Hepatocyte (in vitro differentiated cells): ENCODE measurements around the gene KRT38. TPM values are rescaled to one million over a fixed set of nuclear protein-coding genes. Genes with fewer than 3 reads are reported as not detected.
"Not testable (repeated sequence)": the region's sequence is repeated elsewhere in the genome, so short reads cannot be mapped to it uniquely, and the experiment has no call there.

Source experiments
- DNase-seq: peaks from one replicate; pipeline ENCODE4 v3.0.0-alpha.2; 2016; ENCODE audit warnings: low spot score
- H2AFZ ChIP-seq: fragments of 200-600 bp; sonication (generic); 2 replicates; pipeline ENCODE4 v1.6.0; 2016; ENCODE audit warnings: antibody characterized with exemption, mild to moderate bottlenecking
- H3K27ac ChIP-seq: fragments of 200-600 bp; sonication (generic); 2 replicates; pipeline ENCODE4 v1.5.1; 2016; ENCODE audit warnings: mild to moderate bottlenecking
- H3K27me3 ChIP-seq: fragments of 200-600 bp; sonication (generic); 2 replicates; pipeline ENCODE4 v1.6.1; 2016
- H3K36me3 ChIP-seq: fragments of 200-600 bp; sonication (generic); replicated peaks from 2 replicates; pipeline ENCODE4 v1.5.1; 2016; ENCODE audit warnings: low read depth; ENCODE audit not compliant: insufficient read depth
- H3K4me1 ChIP-seq: fragments of 200-600 bp; sonication (generic); 2 replicates; pipeline ENCODE4 v1.5.1; 2016; ENCODE audit warnings: mild to moderate bottlenecking, moderate library complexity; ENCODE audit not compliant: insufficient read depth
- H3K4me2 ChIP-seq: fragments of 200-600 bp; sonication (generic); 2 replicates; pipeline ENCODE4 v1.6.0; 2016
- H3K4me3 ChIP-seq: fragments of 200-600 bp; sonication (generic); 2 replicates; pipeline ENCODE4 v1.5.1; 2016; ENCODE audit warnings: mild to moderate bottlenecking
- H3K79me2 ChIP-seq: fragments of 200-600 bp; sonication (generic); 2 replicates; pipeline ENCODE4 v1.6.0; 2017; ENCODE audit warnings: mild to moderate bottlenecking
- H3K9me2 ChIP-seq: fragments of 200-600 bp; sonication (generic); replicated peaks from 2 replicates; pipeline ENCODE4 v1.6.0; 2017; ENCODE audit warnings: mild to moderate bottlenecking; ENCODE audit not compliant: insufficient read depth
- H3K9me3 ChIP-seq: fragments of 200-600 bp; sonication (generic); 2 replicates; pipeline ENCODE4 v1.5.1; 2016; ENCODE audit warnings: low read depth, mild to moderate bottlenecking
- H4K20me1 ChIP-seq: fragments of 200-600 bp; sonication (generic); 2 replicates; pipeline ENCODE4 v1.6.0; 2016; ENCODE audit warnings: mild to moderate bottlenecking; ENCODE audit not compliant: insufficient read depth, poor library complexity, severe bottlenecking
- CTCF ChIP-seq: fragments of 200-600 bp; sonication (generic); IDR thresholded peaks from 2 replicates; pipeline ENCODE4 v1.5.1; 2016; ENCODE audit warnings: antibody characterized with exemption, mild to moderate bottlenecking; ENCODE audit not compliant: poor library complexity
- EZH2 ChIP-seq: fragments of 200-600 bp; sonication (generic); IDR thresholded peaks from 2 replicates; pipeline ENCODE4 v1.6.1; 2016; ENCODE audit warnings: antibody characterized with exemption, mild to moderate bottlenecking, borderline replicate concordance
- EZH2phosphoT487 ChIP-seq: fragments of 200-600 bp; sonication (generic); IDR thresholded peaks from one replicate; pipeline ENCODE4 v1.6.1; 2018; ENCODE audit warnings: antibody characterized with exemption, mild to moderate bottlenecking, low read depth, moderate library complexity; ENCODE audit not compliant: unreplicated experiment, severe bottlenecking
- WGBS: methylation state at CpG from one replicate; pipeline ENCODE4 v1.1.6; 2016; ENCODE audit warnings: low lambda C conversion rate; ENCODE audit errors: missing lambda C conversion rate; 5-methylcytosine and 5-hydroxymethylcytosine counted together
- polyA plus RNA-seq: library from polyadenylated mRNA; unstranded; fragments of >200 nt; fragmentation: Nextera tagmentation; extraction: Ambion mirVana; gene quantifications from 2 replicates; pipeline ENCODE4 v1.2.1, GENCODE V29; 2016
- total RNA-seq: library from RNA; depleted of rRNA; stranded (reverse); fragments of >200 nt; gene quantifications from 2 replicates; pipeline ENCODE4 v1.2.3, GENCODE V29; 2014

KRT38 gene
- total and polyA plus RNA-seq, 2 experiments from 2014 or later = not detected

GRCh38 chr17:41396340-41396739 lies 44.4 kb downstream of the KRT38 start:
- no peaks in the 10 kb centered on the region for H3K9me2 ChIP-seq
- 94% methylated on average over 7 of the region's 7 CpGs for WGBS
- H3K79me2 ChIP-seq = no peaks in the 10 kb centered on the region
- H2AFZ ChIP-seq = no peak overlapping the region
- no peak overlapping the region for H3K27ac ChIP-seq
- TF ChIP-seq EZH2 = no peak
- TF ChIP-seq CTCF = no peak
- TF ChIP-seq EZH2phosphoT487 = no peak
- no peaks in the 10 kb centered on the region for H3K4me1 ChIP-seq
- H3K4me3 ChIP-seq = no peak overlapping the region
- no peaks in the 10 kb centered on the region for H3K27me3 ChIP-seq
- H4K20me1 ChIP-seq = no peaks in the 10 kb centered on the region
- no peak overlapping the region for H3K4me2 ChIP-seq
- no peaks in the 10 kb centered on the region for H3K36me3 ChIP-seq
- DNase-seq = no peak
- H3K9me3 ChIP-seq = no peaks in the 10 kb centered on the region

- no peak for DNase-seq
- no peaks in the 10 kb centered on the region for H3K9me2 ChIP-seq
- H2AFZ ChIP-seq = no peak overlapping the region
- H4K20me1 ChIP-seq = no peaks in the 10 kb centered on the region
- H3K79me2 ChIP-seq = no peaks in the 10 kb centered on the region
- TF ChIP-seq EZH2 (no peak), CTCF (no peak), EZH2phosphoT487 (no peak)
- no peaks in the 10 kb centered on the region for H3K36me3 ChIP-seq
- H3K4me1 ChIP-seq = no peaks in the 10 kb centered on the region
- no peak overlapping the region for H3K4me2 ChIP-seq
- 100% methylated on average over 1 of the region's 1 CpG for WGBS
- H3K27me3 ChIP-seq = no peaks in the 10 kb centered on the region
- H3K9me3 ChIP-seq = no peaks in the 10 kb centered on the region
- no peak overlapping the region for H3K27ac ChIP-seq
- no peak overlapping the region for H3K4me3 ChIP-seq
Measured at GRCh38 chr17:41395611-41396010, 45.2 kb downstream of the KRT38 start.

GRCh38 chr17:41395044-41395443 lies 45.7 kb downstream of the KRT38 start:
- not testable (repeated sequence) for H3K36me3 ChIP-seq, H3K27ac ChIP-seq, H2AFZ ChIP-seq, H4K20me1 ChIP-seq, H3K27me3 ChIP-seq, H3K9me2 ChIP-seq, H3K9me3 ChIP-seq, H3K4me1 ChIP-seq, H3K4me3 ChIP-seq, DNase-seq, H3K4me2 ChIP-seq, H3K79me2 ChIP-seq
- WGBS = 91% methylated on average over 12 of the region's 12 CpGs

GRCh38 chr17:41394254-41394996 lies 46.4 kb downstream of the KRT38 start:
- H4K20me1 ChIP-seq = no peaks in the 10 kb centered on the region
- DNase-seq = no peak

More at GRCh38 chr17:41394254-41394996, 46.4 kb downstream of the KRT38 start:
- no peaks in the 10 kb centered on the region for H3K79me2 ChIP-seq
- H3K27me3 ChIP-seq = no peaks in the 10 kb centered on the region
- H3K4me1 ChIP-seq = no peaks in the 10 kb centered on the region
- no peak overlapping the region for H3K4me3 ChIP-seq
- no peak overlapping the region for H3K27ac ChIP-seq
- H3K4me2 ChIP-seq = no peak overlapping the region
- no peaks in the 10 kb centered on the region for H3K36me3 ChIP-seq
- no peaks in the 10 kb centered on the region for H3K9me3 ChIP-seq
- H3K9me2 ChIP-seq = no peaks in the 10 kb centered on the region
- WGBS = 93% methylated on average over 10 of the region's 10 CpGs
- TF ChIP-seq EZH2 (no peak), CTCF (no peak), EZH2phosphoT487 (no peak)
- no peak overlapping the region for H2AFZ ChIP-seq
